Transverse colon (tissue), 3 donors: Measurements from ENCODE around the gene HAO2.

Experiments
- EP300 ChIP-seq: sonication (generic); formaldehyde crosslinking; IDR thresholded peaks from one replicate; pipeline ENCODE4 v1.6.1; 2017; ENCODE audit warnings: antibody characterized with exemption, low read depth
- POLR2A ChIP-seq: fragments of 450-650 bp; IDR thresholded peaks from one replicate; pipeline ENCODE4 v1.6.1; 2016; ENCODE audit warnings: antibody characterized with exemption, mild to moderate bottlenecking, moderate library complexity
- TF ChIP-seq, protein P1 (sequence below), 5 experiments: fragments of 200-600 bp in 3 of 5; fragments of 450-650 bp in 2 of 5; sonication (generic) in 3 of 5; IDR thresholded peaks; 1 replicate in 2 of 5; 2 replicates in 3 of 5; pipeline ENCODE4 v1.5.1; 2016 to 2017; ENCODE audit warnings: antibody characterized with exemption in 5 of 5, inconsistent platforms in 3 of 5, mild to moderate bottlenecking in 2 of 5, moderate library complexity in 1 of 5

DNA sequence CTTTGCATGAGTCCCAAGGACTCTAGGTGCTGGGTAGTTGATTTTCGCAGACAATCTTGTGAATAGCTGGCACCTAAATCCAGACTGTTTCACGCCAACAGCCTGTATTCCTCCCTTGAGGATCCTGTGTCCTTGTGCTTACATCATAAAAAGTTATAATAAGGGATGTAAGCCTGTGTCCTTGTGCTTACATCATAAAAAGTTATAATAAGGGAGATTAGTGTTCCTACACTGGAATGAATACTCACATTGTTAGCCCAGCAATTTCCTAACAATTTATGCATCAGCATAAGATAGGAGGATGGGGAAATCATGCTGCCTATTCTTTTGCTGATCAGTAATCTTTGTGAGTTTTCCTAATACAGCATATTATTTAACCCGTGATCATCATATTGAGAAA is 42.4 kb downstream of the HAO2 start:
- TF ChIP-seq, protein P1, sequence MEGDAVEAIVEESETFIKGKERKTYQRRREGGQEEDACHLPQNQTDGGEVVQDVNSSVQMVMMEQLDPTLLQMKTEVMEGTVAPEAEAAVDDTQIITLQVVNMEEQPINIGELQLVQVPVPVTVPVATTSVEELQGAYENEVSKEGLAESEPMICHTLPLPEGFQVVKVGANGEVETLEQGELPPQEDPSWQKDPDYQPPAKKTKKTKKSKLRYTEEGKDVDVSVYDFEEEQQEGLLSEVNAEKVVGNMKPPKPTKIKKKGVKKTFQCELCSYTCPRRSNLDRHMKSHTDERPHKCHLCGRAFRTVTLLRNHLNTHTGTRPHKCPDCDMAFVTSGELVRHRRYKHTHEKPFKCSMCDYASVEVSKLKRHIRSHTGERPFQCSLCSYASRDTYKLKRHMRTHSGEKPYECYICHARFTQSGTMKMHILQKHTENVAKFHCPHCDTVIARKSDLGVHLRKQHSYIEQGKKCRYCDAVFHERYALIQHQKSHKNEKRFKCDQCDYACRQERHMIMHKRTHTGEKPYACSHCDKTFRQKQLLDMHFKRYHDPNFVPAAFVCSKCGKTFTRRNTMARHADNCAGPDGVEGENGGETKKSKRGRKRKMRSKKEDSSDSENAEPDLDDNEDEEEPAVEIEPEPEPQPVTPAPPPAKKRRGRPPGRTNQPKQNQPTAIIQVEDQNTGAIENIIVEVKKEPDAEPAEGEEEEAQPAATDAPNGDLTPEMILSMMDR (IDR thresholded peaks at IDR 0.05) = no peak
- no peak for TF ChIP-seq EP300
- no peak for TF ChIP-seq POLR2A
